Measurements from ENCODE around the gene HSPB2. TPM values are rescaled to one million over a fixed set of nuclear protein-coding genes. Genes with fewer than 3 reads are reported as not detected.
"Not testable (repeated sequence)": the region's sequence is repeated elsewhere in the genome, so short reads cannot be mapped to it uniquely, and the experiment has no call there.

The HSPB2 gene, protein sequence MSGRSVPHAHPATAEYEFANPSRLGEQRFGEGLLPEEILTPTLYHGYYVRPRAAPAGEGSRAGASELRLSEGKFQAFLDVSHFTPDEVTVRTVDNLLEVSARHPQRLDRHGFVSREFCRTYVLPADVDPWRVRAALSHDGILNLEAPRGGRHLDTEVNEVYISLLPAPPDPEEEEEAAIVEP
- 2.9 TPM in 1 of 2 replicates, not detected in the other for total RNA-seq (2014; rRNA removed; shearing (Covaris generic); ENCODE audit: low replicate concordance)

DNA sequence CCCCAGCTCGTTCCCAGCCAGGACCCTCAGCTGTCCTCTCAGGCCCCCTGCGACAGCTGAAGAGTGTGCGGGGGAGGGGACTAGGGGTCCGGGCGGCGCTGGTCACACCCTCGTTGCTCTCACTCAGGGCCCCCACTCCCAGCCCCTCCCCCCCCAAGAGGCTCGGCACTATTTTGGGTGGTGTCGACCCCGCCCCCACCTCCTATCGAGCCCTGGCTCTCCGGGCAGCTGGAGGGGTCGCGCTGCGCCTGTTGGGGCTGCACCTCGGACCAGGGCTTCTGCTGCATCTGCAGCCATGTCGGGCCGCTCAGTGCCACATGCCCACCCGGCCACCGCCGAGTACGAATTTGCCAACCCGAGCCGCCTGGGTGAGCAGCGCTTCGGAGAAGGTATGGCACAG lies at the start of gene HSPB2:
TSS of gene HSPB2 (plus strand) at position 200 of the 400 bp plus-strand sequence. CDS start at position 296, 96 bp downstream.
- no peak for DNase-seq (ENCODE audit: low read depth)
- in situ Hi-C loops (cut with HindIII; ENCODE audit: low pct_unique_long_range_greater_than_20kb, low sequenced_read_pairs) = no loop called here

DNA sequence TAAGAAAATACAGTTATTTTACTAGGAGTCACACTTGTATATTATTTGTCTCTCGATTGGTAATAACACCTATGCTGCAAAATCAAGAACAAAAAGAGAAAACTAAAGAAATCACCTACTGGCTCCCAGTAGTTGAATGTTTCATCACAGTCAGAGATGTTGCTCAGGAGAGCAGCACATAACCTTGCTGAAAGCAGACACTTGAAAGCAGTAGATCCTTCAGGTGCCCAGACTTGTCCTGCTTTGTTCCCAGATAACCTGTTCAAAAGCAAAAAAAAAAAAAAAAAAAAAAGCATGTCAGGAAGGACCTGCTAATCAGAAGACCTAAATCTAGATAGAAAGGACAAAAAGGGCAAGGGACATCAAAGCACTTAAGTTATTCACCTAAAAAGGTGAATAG lies 42.4 kb upstream of the HSPB2 start:
- in situ Hi-C loops (cut with HindIII; ENCODE audit: low pct_unique_long_range_greater_than_20kb, low sequenced_read_pairs) = no loop called here
- no peak for DNase-seq (ENCODE audit: low read depth)

GRCh38 chr11:111870522-111870885 lies 42.0 kb upstream of the HSPB2 start:
- in situ Hi-C loops (cut with HindIII; ENCODE audit: low pct_unique_long_range_greater_than_20kb, low sequenced_read_pairs) = no loop called here
- no peak for DNase-seq (ENCODE audit: low read depth)

- in situ Hi-C loops (cut with HindIII; ENCODE audit: low pct_unique_long_range_greater_than_20kb, low sequenced_read_pairs) = no loop called here
- peak; percentile 73 for DNase-seq (ENCODE audit: low read depth)
Observed at GRCh38 chr11:111870886-111871692, 41.4 kb upstream of the HSPB2 start, which contains the start of gene ALG9. TSS of gene ALG9 (minus strand) at chr11:111871581. CDS start at chr11:111871482, 99 bp downstream.

DNA sequence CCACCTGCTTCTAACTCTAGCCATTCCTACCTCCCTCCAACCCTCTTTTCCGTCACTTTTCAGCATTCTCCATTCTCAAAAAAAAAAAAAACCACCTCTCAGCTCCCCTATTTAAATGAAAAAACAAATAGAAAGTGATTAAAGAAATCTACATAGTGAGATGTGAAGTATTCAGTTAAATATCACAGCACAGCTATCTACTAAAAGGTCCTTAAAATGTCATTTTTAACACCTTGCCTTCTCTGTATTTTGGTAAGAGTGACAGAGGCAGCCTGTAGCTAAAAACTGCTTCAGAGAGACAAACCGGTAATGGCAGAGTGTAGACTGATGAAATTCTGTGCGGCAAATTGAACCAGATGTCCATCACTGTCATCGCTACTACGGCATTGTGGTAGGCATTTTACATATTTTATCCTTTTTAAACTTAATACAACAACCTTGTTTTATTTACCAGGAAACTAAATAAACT lies 40.8 kb upstream of the HSPB2 start:
- in situ Hi-C loops (cut with HindIII; ENCODE audit: low pct_unique_long_range_greater_than_20kb, low sequenced_read_pairs) = no loop called here
- no peak for DNase-seq (ENCODE audit: low read depth)

- DNase-seq (ENCODE audit: low read depth) = no peak
- in situ Hi-C loops (cut with HindIII; ENCODE audit: low pct_unique_long_range_greater_than_20kb, low sequenced_read_pairs) = no loop called here
Observed at GRCh38 chr11:111878385-111878848, 34.1 kb upstream of the HSPB2 start.

DNA sequence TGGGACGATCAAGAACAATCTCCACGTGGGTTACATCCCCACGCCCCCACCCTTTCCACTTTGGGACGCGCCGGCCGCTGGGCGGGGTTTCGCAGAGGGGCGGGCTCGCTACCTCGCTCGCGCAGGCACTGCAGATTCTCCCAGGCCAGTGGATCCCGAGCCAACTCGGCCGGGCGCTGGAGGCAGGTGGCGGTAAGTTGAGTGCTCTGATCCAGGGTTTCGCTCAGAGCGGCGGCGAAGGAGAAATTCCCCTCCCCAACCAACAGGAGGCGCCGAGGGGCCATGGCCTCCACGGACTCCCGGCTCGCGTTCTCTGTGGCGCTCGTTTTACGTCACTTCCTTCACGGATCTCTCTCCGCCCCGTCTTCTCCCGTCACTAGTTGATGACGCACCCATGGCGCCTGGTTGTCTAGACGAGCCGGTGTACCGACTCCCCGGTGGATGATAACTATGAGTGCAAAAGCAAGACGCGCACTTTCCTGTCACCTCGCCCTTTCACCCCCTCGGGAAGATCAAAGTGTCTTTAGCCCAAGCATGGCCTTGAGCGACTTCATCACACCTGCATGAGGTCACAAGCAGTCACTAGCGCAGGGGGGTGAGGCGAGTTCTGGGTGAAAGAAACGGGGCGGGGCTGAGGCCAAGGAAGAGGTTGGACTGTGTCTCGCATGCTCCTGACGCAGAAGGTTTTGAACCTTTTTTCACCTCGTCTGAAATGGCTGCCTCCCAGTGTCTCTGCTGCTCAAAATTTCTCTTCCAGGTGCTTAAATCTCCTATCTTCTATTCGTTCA lies 33.5 kb upstream of the HSPB2 start, which contains the start of the genes CFAP68 and FDXACB1:
TSS of gene CFAP68 (plus strand) at position 693 of the 788 bp plus-strand sequence. CDS start at position 713, 20 bp downstream.
TSS of gene FDXACB1 (minus strand) at position 317 of the 788 bp plus-strand sequence. CDS start at position 284, 33 bp downstream.
- peak; percentile 98 for DNase-seq (ENCODE audit: low read depth)
- in situ Hi-C loops (cut with HindIII; ENCODE audit: low pct_unique_long_range_greater_than_20kb, low sequenced_read_pairs) = no loop called here

GRCh38 chr11:111879637-111879960 lies 32.9 kb upstream of the HSPB2 start:
- in situ Hi-C loops (cut with HindIII; ENCODE audit: low pct_unique_long_range_greater_than_20kb, low sequenced_read_pairs) = no loop called here
- no peak for DNase-seq (ENCODE audit: low read depth)

GRCh38 chr11:111882202-111882601 lies 30.3 kb upstream of the HSPB2 start:
- in situ Hi-C loops (cut with HindIII; ENCODE audit: low pct_unique_long_range_greater_than_20kb, low sequenced_read_pairs) = no loop called here
- no peak for DNase-seq (ENCODE audit: low read depth)

DNA sequence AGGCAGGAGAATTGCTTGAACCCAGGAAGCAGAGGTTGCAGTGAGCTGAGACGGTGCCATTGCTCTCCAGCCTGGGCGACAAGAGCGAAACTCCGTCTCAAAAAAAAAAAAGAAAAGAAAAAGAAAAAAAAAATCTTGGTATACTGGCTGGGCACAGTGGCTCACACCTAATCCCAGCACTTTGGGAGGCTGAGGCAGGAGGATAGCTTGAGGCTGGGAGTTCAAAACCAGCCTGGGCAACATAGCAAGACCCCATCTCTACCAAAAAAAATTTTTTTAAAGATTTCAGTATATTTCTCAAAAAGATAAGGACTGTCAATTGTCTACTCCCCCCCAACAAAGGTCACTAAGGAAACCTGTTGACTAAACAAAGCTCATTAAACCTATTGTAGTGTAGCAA lies 27.5 kb upstream of the HSPB2 start:
- DNase-seq (ENCODE audit: low read depth); in situ Hi-C loops (cut with HindIII; ENCODE audit: low pct_unique_long_range_greater_than_20kb, low sequenced_read_pairs): not testable (repeated sequence)

GRCh38 chr11:111886032-111886431 lies 26.5 kb upstream of the HSPB2 start:
- no peak for DNase-seq (ENCODE audit: low read depth)
- in situ Hi-C loops (cut with HindIII; ENCODE audit: low pct_unique_long_range_greater_than_20kb, low sequenced_read_pairs) = no loop called here

DNA sequence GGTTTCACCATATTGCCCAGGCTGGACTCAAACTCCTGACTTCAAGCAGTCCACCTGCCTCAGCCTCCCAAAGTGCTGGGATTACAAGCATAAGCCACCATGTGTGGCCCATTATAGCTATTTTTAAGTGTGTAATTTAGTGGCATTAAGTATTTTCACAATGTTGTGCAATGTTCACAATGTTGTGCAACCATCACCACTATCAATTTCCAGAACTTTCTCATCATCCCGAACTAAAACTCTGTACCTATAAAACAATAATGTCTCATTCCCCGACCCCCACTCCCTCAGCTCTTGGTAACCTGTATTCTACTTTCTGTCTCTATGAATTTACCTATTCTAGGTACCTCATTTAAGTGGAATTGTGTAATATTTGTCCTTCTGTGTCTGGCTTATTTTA lies 25.7 kb upstream of the HSPB2 start:
- in situ Hi-C loops (cut with HindIII; ENCODE audit: low pct_unique_long_range_greater_than_20kb, low sequenced_read_pairs) = no loop called here
- DNase-seq (ENCODE audit: low read depth) = no peak

GRCh38 chr11:111905411-111905810 lies 7.1 kb upstream of the HSPB2 start:
- in situ Hi-C loops (cut with HindIII; ENCODE audit: low pct_unique_long_range_greater_than_20kb, low sequenced_read_pairs) = no loop called here
- no peak for DNase-seq (ENCODE audit: low read depth)

- no peak for DNase-seq (ENCODE audit: low read depth)
- in situ Hi-C loops (cut with HindIII; ENCODE audit: low pct_unique_long_range_greater_than_20kb, low sequenced_read_pairs) = no loop called here
Observed at GRCh38 chr11:111906680-111907079, 5.9 kb upstream of the HSPB2 start.

DNA sequence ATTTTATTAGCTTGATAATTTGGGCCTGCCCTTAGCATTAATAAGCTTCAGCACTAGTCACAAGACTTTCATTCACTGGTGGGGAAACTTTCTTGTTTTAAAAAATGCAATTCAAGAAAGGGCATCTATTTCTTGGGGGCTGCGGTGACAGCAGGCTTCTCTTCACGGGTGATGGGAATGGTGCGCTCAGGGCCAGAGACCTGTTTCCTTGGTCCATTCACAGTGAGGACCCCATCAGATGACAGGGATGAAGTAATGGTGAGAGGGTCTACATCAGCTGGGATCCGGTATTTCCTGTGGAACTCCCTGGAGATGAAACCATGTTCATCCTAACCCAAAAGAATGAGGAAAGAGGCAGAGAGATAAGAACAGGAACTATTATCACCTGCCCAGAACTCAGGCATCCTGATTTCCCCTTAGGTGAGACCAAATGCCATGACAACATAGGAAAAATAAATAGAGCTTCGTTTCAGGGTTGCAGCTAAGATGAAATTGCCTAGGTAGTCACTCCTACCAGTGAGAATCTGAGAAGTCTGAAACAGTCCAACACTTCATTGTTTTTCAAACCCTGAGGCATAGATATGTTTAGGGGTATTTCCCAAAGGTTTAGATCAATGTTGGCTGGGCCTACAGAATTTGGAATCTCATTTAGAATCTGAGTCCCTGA lies 3.8 kb upstream of the HSPB2 start:
- in situ Hi-C loops (cut with HindIII; ENCODE audit: low pct_unique_long_range_greater_than_20kb, low sequenced_read_pairs) = no loop called here
- DNase-seq (ENCODE audit: low read depth) = no peak

- in situ Hi-C loops (cut with HindIII; ENCODE audit: low pct_unique_long_range_greater_than_20kb, low sequenced_read_pairs) = no loop called here
- no peak for DNase-seq (ENCODE audit: low read depth)
Observed at GRCh38 chr11:111909378-111909777, 3.2 kb upstream of the HSPB2 start.

DNA sequence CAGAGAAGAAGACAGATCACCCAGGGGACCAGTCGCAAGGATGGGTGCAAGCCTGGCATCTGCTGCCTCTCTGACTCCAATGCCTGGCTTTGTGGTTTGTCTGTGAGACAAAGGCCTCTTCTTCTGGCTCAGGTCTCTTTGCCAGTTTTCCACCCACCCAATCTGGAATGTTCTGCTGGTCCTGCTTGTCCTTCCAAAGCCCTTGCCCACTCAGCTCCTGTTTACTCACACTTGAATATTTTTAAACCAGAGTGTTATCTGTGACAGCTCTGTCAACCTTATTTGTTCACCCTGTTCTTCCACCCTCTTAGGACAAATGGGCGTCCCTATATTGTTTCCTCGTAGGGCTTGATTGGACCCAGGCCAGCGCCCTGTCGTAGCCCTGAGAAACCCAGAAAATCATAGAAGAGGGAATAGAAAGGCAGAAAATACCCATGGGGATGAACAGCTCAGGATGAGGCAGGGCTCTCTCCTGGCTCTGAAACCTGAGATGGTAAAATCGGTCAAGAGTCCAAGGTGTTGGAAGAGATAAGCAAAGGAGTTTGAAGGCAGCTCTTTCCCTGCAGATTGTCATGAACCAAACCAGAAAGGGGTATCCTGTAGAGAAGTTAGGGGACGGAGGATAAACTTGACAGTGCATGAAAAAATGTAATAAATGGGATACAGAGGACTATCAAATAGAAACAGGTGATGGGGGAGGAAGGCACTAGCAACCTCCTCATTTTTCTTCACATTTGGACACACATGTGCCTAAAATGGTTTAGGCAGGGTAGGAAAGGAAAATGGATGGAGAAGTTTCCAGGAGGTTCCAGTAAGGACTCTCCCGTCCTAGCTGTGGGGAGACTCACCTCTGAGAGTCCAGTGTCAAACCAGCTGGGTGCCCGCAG lies 1.6 kb upstream of the HSPB2 start:
- in situ Hi-C loops (cut with HindIII; ENCODE audit: low pct_unique_long_range_greater_than_20kb, low sequenced_read_pairs) = no loop called here

More for the DNA sequence above, 1.6 kb upstream of the HSPB2 start:
- DNase-seq (ENCODE audit: low read depth) = no peak
